ENCODE measurements around the gene TAC4. TPM values are rescaled to one million over a fixed set of nuclear protein-coding genes. Genes with fewer than 3 reads are reported as not detected.

Gene TAC4
- not detected for polyA plus RNA-seq (2013, experiment 1 of 2)
- not detected for polyA plus RNA-seq (2013, experiment 2 of 2)

GRCh38 chr17:49848019-49848473, at the start of gene TAC4:
Gene TAC4 (minus strand): TSS chr17:49848069. CDS start chr17:49848017, 52 bp downstream.
- H3K14ac ChIP-seq (ENCODE audit: low read length) = no peak within 1 kb of the TSS
- peaks cover 12 to 14% of the 10 kb centered on the region in 2 donors for H3K4me1 ChIP-seq (ENCODE audit: control insufficient read depth in 2 of 2, insufficient read depth in 1 of 2, low read depth in 1 of 2, low read length in 2 of 2)
- no peak within 1 kb of the TSS for H3K27ac ChIP-seq (replicated peaks; ENCODE audit: low read length)
- H2BK120ac ChIP-seq (ENCODE audit: low read depth, low read length) = no peak within 1 kb of the TSS
- H2AFZ ChIP-seq (ENCODE audit: low read length) = no peak within 1 kb of the TSS
- H2BK15ac ChIP-seq (ENCODE audit: low read length) = no peak within 1 kb of the TSS
- H3K4me2 ChIP-seq (ENCODE audit: insufficient read depth, low read length, poor library complexity, severe bottlenecking) = no peak within 1 kb of the TSS
- peaks cover 0 to 39% (median 28%) of the 10 kb centered on the region in 3 experiments for H3K27me3 ChIP-seq (ENCODE audit: control insufficient read depth in 3 of 3, insufficient read depth in 3 of 3, low read depth in 1 of 3, low read length in 3 of 3)
- H4K91ac ChIP-seq (ENCODE audit: low read depth, low read length, poor library complexity) = no peak within 1 kb of the TSS
- peak within 1 kb of the TSS in 1 of 2 donors; percentile 20 for H3K4me3 ChIP-seq (ENCODE audit: low read length in 2 of 2)
- DNase-seq (ENCODE audit: low spot score) = no peak
- H3K18ac ChIP-seq (ENCODE audit: low read length) = peak within 1 kb of the TSS; percentile 81
- H4K8ac ChIP-seq (ENCODE audit: low read depth, low read length) = no peak within 1 kb of the TSS
- no peak within 1 kb of the TSS for H3K23ac ChIP-seq (ENCODE audit: low read depth, low read length, poor library complexity)
- H3K36me3 ChIP-seq (replicated peaks in 1 of 2; ENCODE audit: control insufficient read depth in 2 of 2, insufficient read depth in 2 of 2, low read length in 2 of 2) = peaks cover 0 to 5% of the 10 kb centered on the region in 2 donors
- no peaks in the 10 kb centered on the region for H3K79me1 ChIP-seq (ENCODE audit: low read depth, low read length)
- no peak within 1 kb of the TSS for H2BK5ac ChIP-seq (ENCODE audit: low read length)
- no peak within 1 kb of the TSS for H2AK5ac ChIP-seq (ENCODE audit: low read depth, low read length)
- no peak within 1 kb of the TSS for H3K4ac ChIP-seq (ENCODE audit: low read length)
- H3K9me3 ChIP-seq (replicated peaks in 1 of 2; ENCODE audit: control insufficient read depth in 2 of 2, insufficient read depth in 1 of 2, low read depth in 1 of 2, low read length in 2 of 2) = no peaks in the 10 kb centered on the region
- no peak within 1 kb of the TSS for H2BK12ac ChIP-seq (ENCODE audit: low read length)
- H3K9ac ChIP-seq (ENCODE audit: low read depth, low read length, poor library complexity) = no peak within 1 kb of the TSS

GRCh38 chr17:49896860-49897259, 49.0 kb upstream of the TAC4 start:
- Histone ChIP-seq H4K8ac (ENCODE audit: low read depth, low read length) (no peak overlapping the region), H3K9ac (ENCODE audit: low read depth, low read length, poor library complexity) (no peak overlapping the region), H3K4me1 (ENCODE audit: control insufficient read depth in 2 of 2, insufficient read depth in 1 of 2, low read depth in 1 of 2, low read length in 2 of 2) (peaks cover 0 to 15% of the 10 kb centered on the region in 2 donors), H3K4me2 (ENCODE audit: insufficient read depth, low read length, poor library complexity, severe bottlenecking) (no peak overlapping the region), H2BK5ac (ENCODE audit: low read length) (no peak overlapping the region), H3K23ac (ENCODE audit: low read depth, low read length, poor library complexity) (no peak overlapping the region), H3K79me1 (ENCODE audit: low read depth, low read length) (no peaks in the 10 kb centered on the region), H3K9me3 (replicated peaks in 1 of 2; ENCODE audit: control insufficient read depth in 2 of 2, insufficient read depth in 1 of 2, low read depth in 1 of 2, low read length in 2 of 2) (no peaks in the 10 kb centered on the region), H2BK15ac (ENCODE audit: low read length) (no peak overlapping the region), H4K91ac (ENCODE audit: low read depth, low read length, poor library complexity) (no peak overlapping the region), H3K18ac (ENCODE audit: low read length) (no peak overlapping the region), H3K14ac (ENCODE audit: low read length) (no peak overlapping the region), H2AK5ac (ENCODE audit: low read depth, low read length) (no peak overlapping the region), H3K4me3 (ENCODE audit: low read length in 2 of 2) (no peak overlapping the region), H3K36me3 (replicated peaks in 1 of 2; ENCODE audit: control insufficient read depth in 2 of 2, insufficient read depth in 2 of 2, low read length in 2 of 2) (no peaks in the 10 kb centered on the region), H3K27me3 (ENCODE audit: control insufficient read depth in 3 of 3, insufficient read depth in 3 of 3, low read depth in 1 of 3, low read length in 3 of 3) (peaks cover 2 to 88% (median 20%) of the 10 kb centered on the region in 3 experiments), H2AFZ (ENCODE audit: low read length) (no peak overlapping the region), H2BK12ac (ENCODE audit: low read length) (no peak overlapping the region), H2BK120ac (ENCODE audit: low read depth, low read length) (no peak overlapping the region), H3K27ac (replicated peaks; ENCODE audit: low read length) (no peak overlapping the region), H3K4ac (ENCODE audit: low read length) (no peak overlapping the region)
- WGBS, 2 donors (ENCODE audit: extremely low coverage in 2 of 2, insufficient read length in 2 of 2, insufficient replicate concordance in 1 of 2) = no CpG with 5 or more reads among the region's 5 CpGs
- no peak for DNase-seq (ENCODE audit: low spot score)

- Histone ChIP-seq H3K27ac (replicated peaks; ENCODE audit: low read length) (no peak overlapping the region), H3K27me3 (ENCODE audit: control insufficient read depth in 3 of 3, insufficient read depth in 3 of 3, low read depth in 1 of 3, low read length in 3 of 3) (peaks cover under 1 to 88% (median 19%) of the 10 kb centered on the region in 3 experiments)
Measured at GRCh38 chr17:49896222-49896621, 48.4 kb upstream of the TAC4 start.

GRCh38 chr17:49895812-49896211, 47.9 kb upstream of the TAC4 start:
- Histone ChIP-seq H2AFZ (ENCODE audit: low read length) (no peak overlapping the region), H2BK12ac (ENCODE audit: low read length) (no peak overlapping the region), H3K9me3 (replicated peaks in 1 of 2; ENCODE audit: control insufficient read depth in 2 of 2, insufficient read depth in 1 of 2, low read depth in 1 of 2, low read length in 2 of 2) (no peaks in the 10 kb centered on the region)

More at GRCh38 chr17:49896222-49896621, 48.4 kb upstream of the TAC4 start:
- H3K9me3 ChIP-seq (replicated peaks in 1 of 2; ENCODE audit: control insufficient read depth in 2 of 2, insufficient read depth in 1 of 2, low read depth in 1 of 2, low read length in 2 of 2) = no peaks in the 10 kb centered on the region
- H2BK15ac ChIP-seq (ENCODE audit: low read length) = no peak overlapping the region
- no peak overlapping the region for H3K4me3 ChIP-seq (ENCODE audit: low read length in 2 of 2)
- no CpG with 5 or more reads among the region's 1 CpG for WGBS, 2 donors (ENCODE audit: extremely low coverage in 2 of 2, insufficient read length in 2 of 2, insufficient replicate concordance in 1 of 2)
- H2BK5ac ChIP-seq (ENCODE audit: low read length) = no peak overlapping the region
- H2AFZ ChIP-seq (ENCODE audit: low read length) = no peak overlapping the region
- no peak overlapping the region for H3K23ac ChIP-seq (ENCODE audit: low read depth, low read length, poor library complexity)
- no peak overlapping the region for H3K4ac ChIP-seq (ENCODE audit: low read length)
- H4K8ac ChIP-seq (ENCODE audit: low read depth, low read length) = no peak overlapping the region
- H3K18ac ChIP-seq (ENCODE audit: low read length) = no peak overlapping the region
- no peak overlapping the region for H2BK12ac ChIP-seq (ENCODE audit: low read length)
- H2BK120ac ChIP-seq (ENCODE audit: low read depth, low read length) = no peak overlapping the region
- no peak overlapping the region for H3K9ac ChIP-seq (ENCODE audit: low read depth, low read length, poor library complexity)
- H4K91ac ChIP-seq (ENCODE audit: low read depth, low read length, poor library complexity) = no peak overlapping the region
- no peak overlapping the region for H2AK5ac ChIP-seq (ENCODE audit: low read depth, low read length)
- H3K4me2 ChIP-seq (ENCODE audit: insufficient read depth, low read length, poor library complexity, severe bottlenecking) = no peak overlapping the region
- no peaks in the 10 kb centered on the region for H3K79me1 ChIP-seq (ENCODE audit: low read depth, low read length)
- H3K14ac ChIP-seq (ENCODE audit: low read length) = no peak overlapping the region
- H3K4me1 ChIP-seq (ENCODE audit: control insufficient read depth in 2 of 2, insufficient read depth in 1 of 2, low read depth in 1 of 2, low read length in 2 of 2) = peaks cover 0 to 11% of the 10 kb centered on the region in 2 donors
- H3K36me3 ChIP-seq (replicated peaks in 1 of 2; ENCODE audit: control insufficient read depth in 2 of 2, insufficient read depth in 2 of 2, low read length in 2 of 2) = no peaks in the 10 kb centered on the region
- no peak for DNase-seq (ENCODE audit: low spot score)

More at GRCh38 chr17:49895812-49896211, 47.9 kb upstream of the TAC4 start:
- H2BK15ac ChIP-seq (ENCODE audit: low read length) = no peak overlapping the region
- no peak overlapping the region for H3K4ac ChIP-seq (ENCODE audit: low read length)
- no peaks in the 10 kb centered on the region for H3K79me1 ChIP-seq (ENCODE audit: low read depth, low read length)
- no peak overlapping the region for H2BK120ac ChIP-seq (ENCODE audit: low read depth, low read length)
- no peak overlapping the region for H4K8ac ChIP-seq (ENCODE audit: low read depth, low read length)
- no peak overlapping the region for H3K27ac ChIP-seq (replicated peaks; ENCODE audit: low read length)
- H4K91ac ChIP-seq (ENCODE audit: low read depth, low read length, poor library complexity) = no peak overlapping the region
- H3K23ac ChIP-seq (ENCODE audit: low read depth, low read length, poor library complexity) = no peak overlapping the region
- H3K4me2 ChIP-seq (ENCODE audit: insufficient read depth, low read length, poor library complexity, severe bottlenecking) = no peak overlapping the region
- H3K36me3 ChIP-seq (replicated peaks in 1 of 2; ENCODE audit: control insufficient read depth in 2 of 2, insufficient read depth in 2 of 2, low read length in 2 of 2) = no peaks in the 10 kb centered on the region
- H2BK5ac ChIP-seq (ENCODE audit: low read length) = no peak overlapping the region
- H3K27me3 ChIP-seq (ENCODE audit: control insufficient read depth in 3 of 3, insufficient read depth in 3 of 3, low read depth in 1 of 3, low read length in 3 of 3) = peaks cover 3 to 88% (median 21%) of the 10 kb centered on the region in 3 experiments
- no peak overlapping the region for H2AK5ac ChIP-seq (ENCODE audit: low read depth, low read length)
- peaks cover 0 to 11% of the 10 kb centered on the region in 2 donors for H3K4me1 ChIP-seq (ENCODE audit: control insufficient read depth in 2 of 2, insufficient read depth in 1 of 2, low read depth in 1 of 2, low read length in 2 of 2)
- H3K9ac ChIP-seq (ENCODE audit: low read depth, low read length, poor library complexity) = no peak overlapping the region
- no peak overlapping the region for H3K14ac ChIP-seq (ENCODE audit: low read length)
- H3K4me3 ChIP-seq (ENCODE audit: low read length in 2 of 2) = no peak overlapping the region
- H3K18ac ChIP-seq (ENCODE audit: low read length) = no peak overlapping the region
- no peak for DNase-seq (ENCODE audit: low spot score)
- WGBS, 2 donors (ENCODE audit: extremely low coverage in 2 of 2, insufficient read length in 2 of 2, insufficient replicate concordance in 1 of 2) = no CpG with 5 or more reads among the region's 2 CpGs
